ELF-1 (cell line): ENCODE measurements around the gene PML.

Experiments
- DNase-seq: peaks from one replicate; pipeline ENCODE4 v3.0.0-alpha.2; 2016; ENCODE audit warnings: low read depth, low spot score

PML gene

GRCh38 chr15:74006774-74007639 lies 12.5 kb downstream of the PML start:
- no peak for DNase-seq

DNA sequence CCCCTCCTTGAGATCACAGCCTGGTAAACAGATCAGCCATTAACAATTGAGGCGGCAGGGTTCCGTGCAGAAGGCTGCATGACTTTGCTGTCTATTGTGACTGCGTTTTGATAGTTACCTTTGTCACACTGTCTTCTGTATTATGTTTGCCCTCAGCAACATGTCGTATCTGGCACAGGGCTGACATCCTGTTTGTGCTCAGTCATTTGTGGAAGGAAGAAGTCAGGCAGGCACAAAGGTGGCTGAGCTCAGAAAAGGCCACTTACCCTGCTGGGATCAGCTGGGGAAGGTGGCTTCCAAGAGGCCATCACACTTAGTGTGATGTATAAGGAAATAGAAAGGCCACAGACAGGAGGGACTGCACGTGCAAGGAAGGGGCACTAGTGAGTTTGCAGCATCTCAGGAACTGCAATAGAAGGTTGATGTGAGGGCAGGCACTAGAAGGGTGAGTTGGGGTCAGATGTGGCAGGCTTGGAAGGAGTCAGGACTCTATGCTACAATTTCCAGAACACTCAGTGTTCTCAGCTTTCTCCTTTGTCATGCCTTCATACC lies 13.4 kb downstream of the PML start:
- no peak for DNase-seq

GRCh38 chr15:74008901-74009300 lies 14.4 kb downstream of the PML start:
- no peak for DNase-seq

GRCh38 chr15:74010929-74011540 lies 16.5 kb downstream of the PML start:
- DNase-seq: no peak

DNA sequence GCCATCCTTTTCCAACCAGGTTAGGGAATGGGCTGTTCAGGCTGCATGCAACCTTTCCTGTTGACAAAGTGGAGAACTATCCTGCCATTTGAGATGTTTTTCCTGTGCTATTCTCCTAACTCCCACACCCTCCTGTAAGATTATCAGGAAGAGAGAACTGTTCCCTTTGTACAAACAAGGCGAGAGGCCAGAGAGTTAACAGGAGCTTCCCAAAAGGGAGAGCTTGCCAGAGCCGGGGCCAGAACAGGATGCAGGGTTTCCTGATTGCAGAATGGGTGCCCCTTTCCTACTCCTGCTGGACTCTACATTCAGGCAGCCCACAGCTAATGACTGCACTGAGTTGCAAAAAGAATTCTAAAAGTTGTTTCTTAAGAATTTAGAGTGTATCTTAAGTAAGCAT lies 17.1 kb downstream of the PML start:
- DNase-seq: no peak

DNA sequence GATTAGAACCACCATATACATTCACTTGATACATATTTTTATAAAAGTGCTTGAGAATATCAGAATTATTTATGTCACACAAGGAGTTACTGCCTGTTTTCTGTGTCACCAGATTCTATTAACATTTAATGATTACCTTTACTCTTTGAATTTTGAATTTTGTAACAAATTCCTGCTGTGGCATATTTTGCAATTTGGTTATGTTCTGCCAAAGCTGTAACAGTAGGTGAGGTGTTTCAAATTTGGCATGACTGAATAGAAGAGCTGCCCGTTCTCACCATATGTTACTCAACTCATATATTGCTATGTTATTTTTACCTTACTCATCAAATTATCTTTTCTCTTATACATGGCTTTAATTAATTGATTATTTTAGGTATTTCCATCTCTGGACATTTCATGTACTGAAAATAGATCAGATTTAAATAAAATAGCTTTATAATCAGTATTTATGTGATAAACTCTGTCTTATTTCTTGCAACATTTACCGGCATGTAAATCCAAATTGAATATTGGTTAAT lies 18.9 kb downstream of the PML start:
- no peak for DNase-seq

GRCh38 chr15:74019734-74020133 lies 25.2 kb downstream of the PML start:
- no peak for DNase-seq

DNA sequence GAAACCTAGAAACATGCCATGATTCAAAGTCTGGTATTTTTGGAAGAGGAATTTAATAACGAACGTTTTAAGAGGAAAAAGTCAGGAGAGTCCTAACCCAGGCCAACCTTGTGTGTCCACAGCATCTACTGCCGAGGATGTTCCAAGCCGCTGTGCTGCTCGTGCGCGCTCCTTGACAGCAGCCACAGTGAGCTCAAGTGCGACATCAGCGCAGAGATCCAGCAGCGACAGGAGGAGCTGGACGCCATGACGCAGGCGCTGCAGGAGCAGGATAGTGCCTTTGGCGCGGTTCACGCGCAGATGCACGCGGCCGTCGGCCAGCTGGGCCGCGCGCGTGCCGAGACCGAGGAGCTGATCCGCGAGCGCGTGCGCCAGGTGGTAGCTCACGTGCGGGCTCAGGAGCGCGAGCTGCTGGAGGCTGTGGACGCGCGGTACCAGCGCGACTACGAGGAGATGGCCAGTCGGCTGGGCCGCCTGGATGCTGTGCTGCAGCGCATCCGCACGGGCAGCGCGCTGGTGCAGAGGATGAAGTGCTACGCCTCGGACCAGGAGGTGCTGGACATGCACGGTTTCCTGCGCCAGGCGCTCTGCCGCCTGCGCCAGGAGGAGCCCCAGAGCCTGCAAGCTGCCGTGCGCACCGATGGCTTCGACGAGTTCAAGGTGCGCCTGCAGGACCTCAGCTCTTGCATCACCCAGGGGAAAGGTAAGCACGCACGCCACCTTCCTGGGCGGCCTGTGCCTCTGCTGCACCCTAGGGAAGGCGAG lies 28.4 kb downstream of the PML start:
- DNase-seq: no peak

DNA sequence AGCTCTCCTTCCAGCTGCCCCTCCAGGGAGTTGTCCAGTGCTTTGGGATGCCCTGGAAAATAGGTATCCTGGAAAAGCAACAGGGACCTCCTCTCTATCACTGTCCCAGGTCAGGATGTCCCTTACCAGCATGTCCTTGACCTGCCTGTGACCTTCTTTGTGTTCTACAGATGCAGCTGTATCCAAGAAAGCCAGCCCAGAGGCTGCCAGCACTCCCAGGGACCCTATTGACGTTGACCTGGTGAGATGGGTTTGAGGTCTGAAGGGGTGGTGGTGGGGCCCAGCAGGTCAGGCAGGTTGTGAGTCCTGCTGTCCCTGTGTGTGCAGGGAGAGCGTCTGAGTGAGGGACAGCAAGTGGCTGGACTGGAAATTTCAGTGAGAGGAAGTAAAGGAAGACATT lies 30.2 kb downstream of the PML start:
- no peak for DNase-seq

DNA sequence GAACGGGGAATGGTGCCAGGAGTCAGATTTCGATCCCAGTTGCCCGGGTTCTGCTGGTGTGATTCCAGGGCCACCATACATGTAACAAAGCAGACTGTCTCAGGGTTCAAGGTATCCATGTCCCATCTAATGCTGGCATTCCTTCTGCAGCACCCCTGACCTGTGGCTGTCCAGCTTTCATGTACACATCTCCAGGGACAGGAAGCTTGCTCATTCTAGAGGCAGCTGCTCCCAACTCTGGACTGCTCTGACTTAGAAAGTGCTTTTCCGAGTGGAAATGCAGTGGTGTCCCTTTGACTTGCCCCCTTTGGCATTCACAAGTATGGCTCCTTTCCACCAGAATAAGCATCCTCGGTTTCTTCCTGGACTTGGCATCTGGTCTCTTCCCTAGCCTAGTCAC lies 30.9 kb downstream of the PML start:
- DNase-seq: no peak

DNA sequence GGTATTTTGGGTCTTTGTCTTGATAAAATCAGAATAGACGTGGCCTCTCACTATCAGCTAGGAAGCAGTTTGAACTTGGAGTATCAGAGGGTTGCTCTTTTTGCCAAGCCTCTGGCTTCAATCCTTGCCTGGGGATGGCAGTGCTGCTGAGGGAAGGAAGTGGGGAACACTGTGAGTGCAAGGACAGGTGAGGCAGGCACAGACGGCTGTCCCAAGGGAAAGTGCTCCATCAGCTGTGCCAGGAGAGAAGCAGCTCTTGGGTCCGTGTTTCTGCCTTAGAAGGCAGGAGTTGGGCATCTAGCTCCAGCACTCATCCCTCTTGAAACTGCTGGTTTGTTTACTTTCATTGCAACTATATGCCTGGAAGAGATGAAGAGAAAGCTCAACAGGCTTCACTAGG lies 33.2 kb downstream of the PML start:
- DNase-seq: no peak

GRCh38 chr15:74028646-74029045 lies 34.1 kb downstream of the PML start:
- no peak for DNase-seq

DNA sequence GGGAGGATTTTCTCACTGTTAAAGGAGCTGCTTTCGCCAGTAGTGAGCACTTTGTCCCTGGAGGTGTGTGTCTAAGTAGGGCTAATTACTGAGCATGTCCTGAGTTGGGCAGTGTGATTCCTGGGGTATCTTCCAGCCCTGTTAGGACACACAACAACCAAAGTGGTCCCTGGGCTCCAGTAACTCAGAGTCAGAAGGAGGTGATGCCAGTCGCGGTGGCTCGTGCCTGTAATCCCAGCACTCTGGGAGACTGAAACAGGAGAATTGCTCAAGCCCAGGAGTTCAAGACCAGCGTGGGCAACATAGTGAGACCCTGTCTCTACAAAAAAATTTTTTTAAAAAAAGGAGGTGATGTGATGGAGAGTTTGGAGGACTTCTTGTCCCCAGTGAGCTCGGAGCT lies 37.5 kb downstream of the PML start:
- DNase-seq: no peak

GRCh38 chr15:74032606-74033561 lies 38.4 kb downstream of the PML start:
- no peak for DNase-seq

DNA sequence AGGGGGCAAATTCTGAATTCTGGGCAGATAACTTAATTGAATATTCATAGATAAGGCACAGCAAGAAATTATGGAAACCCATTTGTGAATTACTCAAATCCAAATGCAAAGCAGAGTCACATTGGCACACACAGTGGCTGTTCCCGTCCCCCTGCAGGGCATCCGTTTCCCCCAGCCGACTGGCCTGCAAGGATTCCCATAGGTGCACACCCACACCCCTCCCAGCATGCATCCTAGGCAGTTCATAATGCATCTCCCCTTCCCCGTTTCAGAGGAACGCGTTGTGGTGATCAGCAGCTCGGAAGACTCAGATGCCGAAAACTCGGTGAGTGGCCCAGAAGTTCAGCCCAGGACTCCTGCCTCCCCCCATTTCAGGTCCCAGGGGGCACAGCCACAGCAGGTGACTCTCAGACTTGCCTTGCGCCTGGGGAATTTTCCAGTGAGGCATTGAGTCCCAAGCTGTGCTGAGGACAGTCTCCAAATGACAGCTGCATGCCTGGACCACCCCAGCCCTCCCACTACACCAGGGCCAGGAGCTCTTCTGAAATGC lies 39.8 kb downstream of the PML start:
- no peak for DNase-seq

- no peak for DNase-seq
These were observed 40.9 kb downstream of the PML start for GRCh38 chr15:74035121-74036017.

DNA sequence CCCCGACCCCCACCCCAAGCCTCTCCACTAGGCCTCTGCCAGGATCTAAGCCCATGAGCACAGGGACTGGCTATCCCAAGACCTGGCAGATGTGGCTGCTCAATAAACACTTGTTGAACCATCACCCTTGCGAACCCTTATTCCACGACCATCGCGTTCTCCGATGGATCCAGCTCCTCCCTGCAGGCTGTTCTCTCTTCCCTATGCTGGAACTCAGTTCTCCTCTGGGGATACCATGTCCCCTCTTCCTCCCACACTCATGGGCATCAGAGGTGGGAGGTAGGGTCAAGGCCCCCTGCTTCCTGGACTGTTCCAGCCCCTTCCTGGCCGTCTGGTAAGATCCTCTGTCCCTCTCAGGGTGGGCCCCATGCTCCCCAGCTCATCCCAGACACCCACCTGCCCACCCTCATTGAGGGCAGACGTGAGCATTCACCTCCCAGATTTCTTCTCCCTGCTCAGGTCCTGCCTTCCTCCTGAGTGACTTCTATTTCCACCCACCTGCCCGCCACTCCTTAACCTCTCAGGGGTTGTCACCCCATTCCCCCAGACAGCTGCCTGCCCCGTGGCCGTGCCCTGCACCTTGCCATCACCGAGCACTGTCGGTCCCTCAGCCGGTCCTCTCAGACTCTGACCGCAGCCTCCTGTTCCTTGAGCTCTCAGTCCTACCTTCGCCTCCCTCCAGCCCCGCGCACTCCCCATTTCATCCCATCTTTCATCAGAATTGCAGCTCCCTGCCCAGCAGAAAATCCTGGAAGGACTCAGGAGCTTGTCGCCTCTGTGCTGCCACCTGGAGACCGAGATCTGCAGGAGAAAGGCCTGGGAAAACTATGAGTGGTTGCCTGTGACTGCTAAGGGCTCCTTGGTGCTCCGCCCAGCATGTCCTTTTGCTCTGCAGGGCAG lies 42.0 kb downstream of the PML start:
- DNase-seq: peak; percentile 81
